ENCODE measurements around the gene XDH.

XDH gene

GRCh38 chr2:31328026-31328425 is 86.5 kb downstream of the XDH start:
- H3K4me3 ChIP-seq (ENCODE audit: low read depth, low read length), result no peak overlapping the region
- DNase-seq (ENCODE audit: low read depth), result no peak
- in situ Hi-C loops (cut with HindIII; ENCODE audit: low sequenced_read_pairs), result no loop called here
- no peak for TF ChIP-seq CTCF (IDR thresholded peaks at IDR 0.05; ENCODE audit: low read depth, low read length, missing control alignments)

GRCh38 chr2:31327505-31327904 is 87.0 kb downstream of the XDH start:
- no peak for TF ChIP-seq CTCF (IDR thresholded peaks at IDR 0.05; ENCODE audit: low read depth, low read length, missing control alignments)
- H3K4me3 ChIP-seq (ENCODE audit: low read depth, low read length), result no peak overlapping the region
- in situ Hi-C loops (cut with HindIII; ENCODE audit: low sequenced_read_pairs), result no loop called here
- no peak for DNase-seq (ENCODE audit: low read depth)

GRCh38 chr2:31324016-31324633 is 90.4 kb downstream of the XDH start:
- no peak for TF ChIP-seq CTCF (IDR thresholded peaks at IDR 0.05; ENCODE audit: low read depth, low read length, missing control alignments)
- DNase-seq (ENCODE audit: low read depth), result no peak
- H3K4me3 ChIP-seq (ENCODE audit: low read depth, low read length), result peak overlapping the region; percentile 2
- in situ Hi-C loops (cut with HindIII; ENCODE audit: low sequenced_read_pairs), result no loop called here

GRCh38 chr2:31322371-31322770 is 92.2 kb downstream of the XDH start:
- no peak for DNase-seq (ENCODE audit: low read depth)
- TF ChIP-seq CTCF (IDR thresholded peaks at IDR 0.05; ENCODE audit: low read depth, low read length, missing control alignments), result no peak
- H3K4me3 ChIP-seq (ENCODE audit: low read depth, low read length), result no peak overlapping the region
- in situ Hi-C loops (cut with HindIII; ENCODE audit: low sequenced_read_pairs), result no loop called here

- no peak for DNase-seq (ENCODE audit: low read depth)
Observed at GRCh38 chr2:31319406-31320175, 95.0 kb downstream of the XDH start.

More at GRCh38 chr2:31319406-31320175, 95.0 kb downstream of the XDH start:
- in situ Hi-C loops (cut with HindIII; ENCODE audit: low sequenced_read_pairs), result no loop called here
- no peak for TF ChIP-seq CTCF (IDR thresholded peaks at IDR 0.05; ENCODE audit: low read depth, low read length, missing control alignments)
- no peak overlapping the region for H3K4me3 ChIP-seq (ENCODE audit: low read depth, low read length)

Data from astrocyte of the cerebellum (primary cell).